ENCODE data around the gene DNAJA4.

- no peak for TF ChIP-seq CTCF (IDR thresholded peaks at IDR 0.05)
- TF ChIP-seq EP300 (IDR thresholded peaks at IDR 0.05) = no peak
- no peak for TF ChIP-seq POLR2AphosphoS5 (IDR thresholded peaks at IDR 0.05)
These were observed 57.4 kb downstream of the DNAJA4 start for GRCh38 chr15:78321786-78322185.
